PC-9 (cell line): Measurements from ENCODE around the gene ETHE1.

Source experiments
- CTCF ChIP-seq: fragments of 200-600 bp; sonication (generic); conservative IDR thresholded peaks from 2 replicates; pipeline ENCODE4 v1.6.1; 2017; ENCODE audit warnings: mixed run types, antibody characterized with exemption, mild to moderate bottlenecking, moderate library complexity
- EZH2 ChIP-seq: fragments of 200-600 bp; sonication (generic); IDR thresholded peaks from 2 replicates; pipeline ENCODE4 v1.8.0; 2017; ENCODE audit warnings: antibody characterized with exemption, low read depth

GRCh38 chr19:43505186-43505456 lies 21.9 kb downstream of the ETHE1 start:
- no peak for TF ChIP-seq CTCF
- TF ChIP-seq EZH2, result no peak
